ENCODE data around the gene EHF.

Gene EHF

GRCh38 chr11:34668583-34669053 lies 47.7 kb downstream of the EHF start:
- Histone ChIP-seq H3K4me1 (peaks cover 4% of the 10 kb centered on the region), H3K4me2 (ENCODE audit: low read length) (no peak overlapping the region), H3K27me3 (ENCODE audit: control insufficient read depth, insufficient read depth, low read length) (no peaks in the 10 kb centered on the region), H3K4me3 (ENCODE audit: low read depth, low read length) (no peak overlapping the region), H3K9ac (no peak overlapping the region), H3K36me3 (ENCODE audit: control insufficient read depth, insufficient read depth, low read length) (no peaks in the 10 kb centered on the region), H3K27ac (no peak overlapping the region), H3K79me2 (no peaks in the 10 kb centered on the region), H2AFZ (no peak overlapping the region), H3K9me3 (ENCODE audit: control insufficient read depth, low read length) (no peaks in the 10 kb centered on the region)
- TF ChIP-seq CTCF (IDR thresholded peaks at IDR 0.05) = no peak

DNA sequence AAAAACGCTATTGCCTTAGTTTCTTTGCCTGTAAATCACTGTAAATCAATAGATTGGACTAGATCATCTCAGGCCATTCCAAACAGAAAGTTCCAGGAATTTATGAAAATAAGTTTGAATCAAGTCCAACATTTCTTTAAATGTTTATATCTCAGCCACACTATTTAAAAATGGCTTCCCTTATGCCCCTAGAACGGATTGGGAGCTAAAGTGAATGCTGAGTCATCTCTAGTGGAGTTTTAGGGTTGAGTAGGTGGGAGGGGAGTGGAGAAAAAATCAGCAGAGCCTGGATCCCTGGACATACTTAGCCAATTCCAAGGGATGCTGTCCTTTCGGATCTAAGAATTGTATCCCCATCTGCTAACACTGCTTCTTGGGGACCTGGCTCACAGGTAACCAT lies 48.6 kb downstream of the EHF start:
- Histone ChIP-seq H3K27ac (no peak overlapping the region), H3K4me3 (ENCODE audit: low read depth, low read length) (no peak overlapping the region), H3K9me3 (ENCODE audit: control insufficient read depth, low read length) (no peaks in the 10 kb centered on the region), H2AFZ (no peak overlapping the region), H3K9ac (no peak overlapping the region), H3K4me2 (ENCODE audit: low read length) (no peak overlapping the region), H3K27me3 (ENCODE audit: control insufficient read depth, insufficient read depth, low read length) (no peaks in the 10 kb centered on the region), H3K36me3 (ENCODE audit: control insufficient read depth, insufficient read depth, low read length) (no peaks in the 10 kb centered on the region), H3K79me2 (no peaks in the 10 kb centered on the region), H3K4me1 (peaks cover 4% of the 10 kb centered on the region)
- no peak for TF ChIP-seq CTCF (IDR thresholded peaks at IDR 0.05)

DNA sequence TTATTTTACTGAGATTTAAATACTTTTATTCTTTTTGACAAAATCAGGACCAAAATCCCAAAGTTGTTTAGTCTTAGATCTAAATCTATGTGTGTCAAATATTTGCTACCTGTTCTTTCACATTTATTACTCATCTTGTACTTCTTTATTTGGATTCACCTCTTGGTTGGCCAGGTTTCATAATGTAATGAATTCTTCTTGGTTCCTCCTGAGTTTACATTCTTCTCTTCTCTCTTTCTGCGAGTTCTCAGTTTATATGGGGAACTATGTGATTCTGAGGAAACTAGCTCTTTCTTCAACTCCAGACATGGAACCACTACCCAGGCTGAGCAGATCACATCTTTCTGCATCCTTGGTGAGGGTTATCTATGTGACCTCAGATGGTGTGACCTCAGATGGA lies 50.2 kb downstream of the EHF start:
- no peak overlapping the region for H3K9ac ChIP-seq
- no peaks in the 10 kb centered on the region for H3K9me3 ChIP-seq (ENCODE audit: control insufficient read depth, low read length)
- H3K79me2 ChIP-seq = no peaks in the 10 kb centered on the region
- no peak overlapping the region for H3K4me3 ChIP-seq (ENCODE audit: low read depth, low read length)
- H3K27me3 ChIP-seq (ENCODE audit: control insufficient read depth, insufficient read depth, low read length) = no peaks in the 10 kb centered on the region
- no peak overlapping the region for H3K27ac ChIP-seq
- peaks cover 4% of the 10 kb centered on the region for H3K4me1 ChIP-seq
- no peak for TF ChIP-seq CTCF (IDR thresholded peaks at IDR 0.05)
- no peak overlapping the region for H2AFZ ChIP-seq
- H3K36me3 ChIP-seq (ENCODE audit: control insufficient read depth, insufficient read depth, low read length) = no peaks in the 10 kb centered on the region
- no peak overlapping the region for H3K4me2 ChIP-seq (ENCODE audit: low read length)

DNA sequence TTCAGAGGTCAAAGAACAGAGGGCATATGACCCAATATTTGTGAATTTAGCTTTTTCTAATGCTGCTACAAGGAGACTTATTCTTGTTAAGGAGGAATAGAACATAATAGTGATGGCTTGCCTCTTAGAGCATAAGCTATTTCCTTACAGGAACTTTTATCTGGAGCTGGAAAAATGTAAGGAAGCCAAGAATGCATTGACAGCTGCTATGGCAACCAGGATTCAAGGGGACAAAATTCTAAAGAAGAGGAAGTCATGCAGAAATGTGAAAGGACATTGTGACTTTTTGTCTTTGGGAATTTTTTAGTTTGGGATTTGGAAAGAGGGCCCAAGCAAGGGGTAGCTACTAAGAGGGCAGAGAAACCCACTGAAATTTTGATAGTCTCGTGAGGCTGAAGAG lies 51.1 kb downstream of the EHF start:
- no peak overlapping the region for H3K9ac ChIP-seq
- no peaks in the 10 kb centered on the region for H3K27me3 ChIP-seq (ENCODE audit: control insufficient read depth, insufficient read depth, low read length)

More for the DNA sequence above, 51.1 kb downstream of the EHF start:
- Histone ChIP-seq H3K4me3 (ENCODE audit: low read depth, low read length) (no peak overlapping the region), H3K4me1 (peaks cover 4% of the 10 kb centered on the region), H3K36me3 (ENCODE audit: control insufficient read depth, insufficient read depth, low read length) (no peaks in the 10 kb centered on the region), H3K9me3 (ENCODE audit: control insufficient read depth, low read length) (no peaks in the 10 kb centered on the region), H3K27ac (no peak overlapping the region), H3K4me2 (ENCODE audit: low read length) (no peak overlapping the region), H3K79me2 (no peaks in the 10 kb centered on the region), H2AFZ (no peak overlapping the region)
- TF ChIP-seq CTCF (IDR thresholded peaks at IDR 0.05) = no peak
